ENCODE measurements around the gene MAP7. TPM values are rescaled to one million over a fixed set of nuclear protein-coding genes. Genes with fewer than 3 reads are reported as not detected.

The MAP7 gene
- total and polyA plus RNA-seq, 11 donors, result 0.86 to 3.2 (median 2.1) TPM

DNA sequence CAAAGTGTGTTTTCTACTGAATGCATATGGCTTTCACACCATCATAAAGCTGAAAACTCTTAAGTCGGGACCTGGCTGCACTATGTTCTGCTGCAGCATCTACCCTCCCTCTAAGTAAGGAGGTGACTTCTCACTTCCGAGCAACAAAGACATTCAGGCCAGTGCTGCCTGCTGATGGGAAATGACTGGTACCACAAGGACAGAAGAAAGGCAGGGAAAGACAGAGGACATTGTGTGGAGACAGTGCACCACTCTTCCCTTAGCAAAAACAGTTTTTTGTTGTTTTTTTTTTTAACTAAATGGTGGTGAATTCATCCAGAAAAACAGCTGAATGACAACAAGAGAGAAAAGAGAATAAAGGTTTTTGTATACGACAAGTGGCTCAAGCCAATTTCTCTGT is 81.5 kb downstream of the MAP7 start:
- intact Hi-C loops (cut with DNase I), result no loop called here
- Histone ChIP-seq H3K4me1 (peaks cover 0 to 18% (median 0%) of the 10 kb centered on the region in 12 donors), H3K27me3 (no peaks in the 10 kb centered on the region), H3K27ac (no peak overlapping the region), H3K4me3 (no peak overlapping the region), H3K9me3 (no peaks in the 10 kb centered on the region), H3K36me3 (no peaks in the 10 kb centered on the region)
- no peak for ATAC-seq
- DNase-seq, result no peak
- WGBS, 4 donors, result 74 to 88% (median 81%) methylated on average over 3 of the region's 3 CpGs
- TF ChIP-seq, protein P1, sequence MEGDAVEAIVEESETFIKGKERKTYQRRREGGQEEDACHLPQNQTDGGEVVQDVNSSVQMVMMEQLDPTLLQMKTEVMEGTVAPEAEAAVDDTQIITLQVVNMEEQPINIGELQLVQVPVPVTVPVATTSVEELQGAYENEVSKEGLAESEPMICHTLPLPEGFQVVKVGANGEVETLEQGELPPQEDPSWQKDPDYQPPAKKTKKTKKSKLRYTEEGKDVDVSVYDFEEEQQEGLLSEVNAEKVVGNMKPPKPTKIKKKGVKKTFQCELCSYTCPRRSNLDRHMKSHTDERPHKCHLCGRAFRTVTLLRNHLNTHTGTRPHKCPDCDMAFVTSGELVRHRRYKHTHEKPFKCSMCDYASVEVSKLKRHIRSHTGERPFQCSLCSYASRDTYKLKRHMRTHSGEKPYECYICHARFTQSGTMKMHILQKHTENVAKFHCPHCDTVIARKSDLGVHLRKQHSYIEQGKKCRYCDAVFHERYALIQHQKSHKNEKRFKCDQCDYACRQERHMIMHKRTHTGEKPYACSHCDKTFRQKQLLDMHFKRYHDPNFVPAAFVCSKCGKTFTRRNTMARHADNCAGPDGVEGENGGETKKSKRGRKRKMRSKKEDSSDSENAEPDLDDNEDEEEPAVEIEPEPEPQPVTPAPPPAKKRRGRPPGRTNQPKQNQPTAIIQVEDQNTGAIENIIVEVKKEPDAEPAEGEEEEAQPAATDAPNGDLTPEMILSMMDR (IDR thresholded peaks at IDR 0.05), result no peak
- no peak for TF ChIP-seq POLR2A (IDR thresholded peaks at IDR 0.05)

DNA sequence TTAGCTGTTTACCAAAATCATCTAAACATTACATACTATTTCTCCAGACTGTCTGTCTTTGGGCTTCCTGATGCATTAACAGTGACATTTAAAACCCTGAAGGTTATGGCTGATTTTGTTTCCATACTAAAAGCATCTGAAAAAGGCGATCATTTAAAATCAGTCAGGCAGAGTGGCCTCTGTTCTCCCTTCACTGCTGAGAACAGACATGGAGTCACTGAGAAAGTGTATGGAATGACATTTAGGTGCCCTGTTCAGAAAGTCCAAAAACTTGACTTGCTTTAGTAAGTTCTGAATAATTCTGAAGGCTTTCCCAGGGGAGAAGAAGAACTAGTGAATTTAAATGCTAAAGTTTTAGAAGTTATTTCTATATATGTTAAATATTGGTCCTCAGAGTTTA is 83.0 kb downstream of the MAP7 start:
- H3K27ac ChIP-seq, result no peak overlapping the region
- H3K27me3 ChIP-seq, result no peaks in the 10 kb centered on the region
- 77 to 90% (median 89%) methylated on average over 1 of the region's 1 CpG for WGBS, 4 donors
- ATAC-seq (no peak), DNase-seq (no peak)
- H3K4me1 ChIP-seq, result peaks cover 0 to 18% (median 0%) of the 10 kb centered on the region in 12 donors
- no peaks in the 10 kb centered on the region for H3K36me3 ChIP-seq
- H3K9me3 ChIP-seq, result no peaks in the 10 kb centered on the region
- no peak for TF ChIP-seq POLR2A (IDR thresholded peaks at IDR 0.05)
- TF ChIP-seq, protein P1 (IDR thresholded peaks at IDR 0.05), result no peak
- H3K4me3 ChIP-seq, result no peak overlapping the region
- intact Hi-C loops (cut with DNase I), result no loop called here

DNA sequence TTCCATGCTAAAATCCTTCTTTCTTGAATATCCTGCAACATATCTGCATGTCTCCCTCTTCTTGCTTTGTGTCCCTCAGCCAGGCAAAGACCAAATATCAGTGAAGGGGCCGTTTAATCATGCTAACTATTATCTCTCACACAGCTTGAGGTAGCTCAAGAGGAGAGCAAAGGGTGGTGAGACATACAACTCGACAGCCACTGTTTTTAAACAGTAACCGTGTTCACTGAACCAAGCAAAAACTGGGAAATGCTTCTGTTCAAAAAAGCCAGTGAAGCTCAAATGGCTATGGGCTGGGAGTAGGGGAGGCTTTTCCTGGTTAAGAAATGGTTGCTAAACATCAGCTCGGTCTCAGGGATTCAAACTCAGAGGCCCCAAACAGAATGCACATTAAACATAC is 83.4 kb downstream of the MAP7 start:
- intact Hi-C loops (cut with DNase I), result no loop called here
- no peak overlapping the region for H3K27ac ChIP-seq
- no peaks in the 10 kb centered on the region for H3K9me3 ChIP-seq
- no peaks in the 10 kb centered on the region for H3K27me3 ChIP-seq
- H3K4me3 ChIP-seq, result no peak overlapping the region
- ATAC-seq (no peak), DNase-seq (no peak)
- TF ChIP-seq POLR2A (IDR thresholded peaks at IDR 0.05), result no peak
- TF ChIP-seq, protein P1 (IDR thresholded peaks at IDR 0.05), result no peak
- H3K4me1 ChIP-seq, result peaks cover 0 to 16% (median 0%) of the 10 kb centered on the region in 12 donors
- no peaks in the 10 kb centered on the region for H3K36me3 ChIP-seq
- 33 to 40% (median 36%) methylated on average over 4 of the region's 4 CpGs for WGBS, 4 donors

DNA sequence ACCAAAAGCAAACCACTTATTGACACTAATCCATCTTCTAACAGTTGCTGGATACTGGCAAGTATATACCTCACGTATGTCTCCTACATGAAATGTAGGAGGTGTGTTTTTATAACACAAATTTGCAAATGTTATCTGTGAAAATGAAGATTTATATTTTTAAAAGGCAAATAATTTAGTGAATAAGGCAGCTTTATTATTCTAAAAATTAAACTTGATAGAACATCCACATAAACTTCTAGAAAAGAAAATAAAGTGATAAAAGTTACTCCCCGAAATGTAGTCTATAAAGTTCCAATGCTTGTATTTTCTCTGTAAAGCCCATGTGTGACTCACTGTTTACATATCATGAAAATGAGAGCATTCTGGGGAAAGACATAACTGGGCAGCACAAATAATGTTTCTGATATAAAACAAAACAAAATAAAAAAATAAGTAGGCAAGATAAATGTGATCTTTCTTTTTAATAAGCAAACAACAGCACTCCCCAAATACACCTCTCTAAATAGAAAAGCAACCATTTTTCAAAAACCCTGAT is 84.4 kb downstream of the MAP7 start:
- WGBS, 4 donors, result 76 to 86% (median 84%) methylated on average over 2 of the region's 2 CpGs
- Histone ChIP-seq H3K4me1 (peaks cover 0 to 8% (median 0%) of the 10 kb centered on the region in 12 donors), H3K27me3 (no peaks in the 10 kb centered on the region), H3K4me3 (no peak overlapping the region), H3K36me3 (no peaks in the 10 kb centered on the region), H3K27ac (no peak overlapping the region), H3K9me3 (no peaks in the 10 kb centered on the region)
- intact Hi-C loops (cut with DNase I), result no loop called here
- no peak for ATAC-seq
- no peak for DNase-seq
- TF ChIP-seq, protein P1 (IDR thresholded peaks at IDR 0.05), result no peak
- TF ChIP-seq POLR2A (IDR thresholded peaks at IDR 0.05), result no peak

Data from heart left ventricle (tissue), 16 donors.